ENCODE data around the gene CLMN.

The CLMN gene

GRCh38 chr14:95235767-95236166 is 83.9 kb downstream of the CLMN start:
- no peak overlapping the region for H3K4me3 ChIP-seq (ENCODE audit: low read length)
- no peaks in the 10 kb centered on the region for H3K27me3 ChIP-seq (ENCODE audit: insufficient read depth, low read length, poor library complexity)
- no peak overlapping the region for H3K23ac ChIP-seq (ENCODE audit: low read length)
- no peak overlapping the region for H3K9ac ChIP-seq (ENCODE audit: low read length)
- H2BK15ac ChIP-seq (replicated peaks; ENCODE audit: low read depth): no peak overlapping the region
- H3K79me2 ChIP-seq (ENCODE audit: control insufficient read depth, insufficient read depth, low read length): no peaks in the 10 kb centered on the region
- WGBS (ENCODE audit: extremely low coverage, insufficient coverage, low lambda C conversion rate): no CpG with 5 or more reads among the region's 14 CpGs
- H3K56ac ChIP-seq (ENCODE audit: low read length): peak overlapping the region; percentile 11
- H2AK5ac ChIP-seq (ENCODE audit: low read length): no peak overlapping the region
- no peak overlapping the region for H2BK5ac ChIP-seq (ENCODE audit: low read length)
- H3K18ac ChIP-seq (ENCODE audit: low read length): no peak overlapping the region
- H3K4ac ChIP-seq (ENCODE audit: low read depth, low read length): no peak overlapping the region
- no peak overlapping the region for H3K4me2 ChIP-seq (ENCODE audit: low read length)
- no peaks in the 10 kb centered on the region for H3K79me1 ChIP-seq (ENCODE audit: low read length)
- H3K27ac ChIP-seq (ENCODE audit: low read depth, low read length): no peak overlapping the region
- H2BK120ac ChIP-seq (ENCODE audit: low read depth, low read length): no peak overlapping the region
- no peak overlapping the region for H4K8ac ChIP-seq (ENCODE audit: low read depth, low read length)
- H3K4me1 ChIP-seq (ENCODE audit: control insufficient read depth, low read depth, low read length): no peaks in the 10 kb centered on the region
- H4K5ac ChIP-seq (ENCODE audit: low read length): no peak overlapping the region
- H3K36me3 ChIP-seq (ENCODE audit: control insufficient read depth, insufficient read depth, low read length): no peaks in the 10 kb centered on the region
- no peak for DNase-seq

GRCh38 chr14:95235351-95235750 is 84.4 kb downstream of the CLMN start:
- Histone ChIP-seq H3K27ac (ENCODE audit: low read depth, low read length) (no peak overlapping the region), H3K56ac (ENCODE audit: low read length) (no peak overlapping the region), H3K4me3 (ENCODE audit: low read length) (no peak overlapping the region), H3K79me1 (ENCODE audit: low read length) (no peaks in the 10 kb centered on the region), H3K18ac (ENCODE audit: low read length) (no peak overlapping the region), H3K4me1 (ENCODE audit: control insufficient read depth, low read depth, low read length) (no peaks in the 10 kb centered on the region), H2BK5ac (ENCODE audit: low read length) (no peak overlapping the region), H3K4me2 (ENCODE audit: low read length) (no peak overlapping the region), H2BK120ac (ENCODE audit: low read depth, low read length) (no peak overlapping the region), H3K36me3 (ENCODE audit: control insufficient read depth, insufficient read depth, low read length) (no peaks in the 10 kb centered on the region), H3K27me3 (ENCODE audit: insufficient read depth, low read length, poor library complexity) (no peaks in the 10 kb centered on the region), H2BK15ac (replicated peaks; ENCODE audit: low read depth) (no peak overlapping the region), H2AK5ac (ENCODE audit: low read length) (no peak overlapping the region), H3K4ac (ENCODE audit: low read depth, low read length) (no peak overlapping the region), H3K9ac (ENCODE audit: low read length) (no peak overlapping the region), H4K5ac (ENCODE audit: low read length) (no peak overlapping the region), H4K8ac (ENCODE audit: low read depth, low read length) (no peak overlapping the region), H3K79me2 (ENCODE audit: control insufficient read depth, insufficient read depth, low read length) (no peaks in the 10 kb centered on the region), H3K23ac (ENCODE audit: low read length) (no peak overlapping the region)
- no CpG with 5 or more reads among the region's 4 CpGs for WGBS (ENCODE audit: extremely low coverage, insufficient coverage, low lambda C conversion rate)
- no peak for DNase-seq

- Histone ChIP-seq H4K5ac (ENCODE audit: low read length) (no peak overlapping the region), H2AK5ac (ENCODE audit: low read length) (no peak overlapping the region), H3K79me2 (ENCODE audit: control insufficient read depth, insufficient read depth, low read length) (no peaks in the 10 kb centered on the region), H4K8ac (ENCODE audit: low read depth, low read length) (no peak overlapping the region), H2BK15ac (replicated peaks; ENCODE audit: low read depth) (no peak overlapping the region), H3K4me2 (ENCODE audit: low read length) (no peak overlapping the region), H3K79me1 (ENCODE audit: low read length) (no peaks in the 10 kb centered on the region), H3K36me3 (ENCODE audit: control insufficient read depth, insufficient read depth, low read length) (no peaks in the 10 kb centered on the region), H2BK120ac (ENCODE audit: low read depth, low read length) (no peak overlapping the region), H3K9ac (ENCODE audit: low read length) (no peak overlapping the region), H3K23ac (ENCODE audit: low read length) (no peak overlapping the region), H3K4me1 (ENCODE audit: control insufficient read depth, low read depth, low read length) (no peaks in the 10 kb centered on the region), H3K27me3 (ENCODE audit: insufficient read depth, low read length, poor library complexity) (no peaks in the 10 kb centered on the region), H3K4me3 (ENCODE audit: low read length) (no peak overlapping the region), H2BK5ac (ENCODE audit: low read length) (no peak overlapping the region), H3K4ac (ENCODE audit: low read depth, low read length) (no peak overlapping the region), H3K27ac (ENCODE audit: low read depth, low read length) (no peak overlapping the region), H3K56ac (ENCODE audit: low read length) (no peak overlapping the region), H3K18ac (ENCODE audit: low read length) (no peak overlapping the region)
- no CpG with 5 or more reads among the region's 8 CpGs for WGBS (ENCODE audit: extremely low coverage, insufficient coverage, low lambda C conversion rate)
- DNase-seq: peak; percentile 59
Observed at GRCh38 chr14:95234426-95234825, 85.3 kb downstream of the CLMN start.

- H3K79me1 ChIP-seq (ENCODE audit: low read length): no peaks in the 10 kb centered on the region
- no peak overlapping the region for H3K4ac ChIP-seq (ENCODE audit: low read depth, low read length)
- no peak overlapping the region for H2BK5ac ChIP-seq (ENCODE audit: low read length)
- H4K8ac ChIP-seq (ENCODE audit: low read depth, low read length): no peak overlapping the region
- H3K36me3 ChIP-seq (ENCODE audit: control insufficient read depth, insufficient read depth, low read length): no peaks in the 10 kb centered on the region
- H3K4me3 ChIP-seq (ENCODE audit: low read length): no peak overlapping the region
- H2BK15ac ChIP-seq (replicated peaks; ENCODE audit: low read depth): no peak overlapping the region
- no peak overlapping the region for H2BK120ac ChIP-seq (ENCODE audit: low read depth, low read length)
- no peak overlapping the region for H2AK5ac ChIP-seq (ENCODE audit: low read length)
- H3K27ac ChIP-seq (ENCODE audit: low read depth, low read length): no peak overlapping the region
- H3K79me2 ChIP-seq (ENCODE audit: control insufficient read depth, insufficient read depth, low read length): no peaks in the 10 kb centered on the region
- no peak overlapping the region for H3K18ac ChIP-seq (ENCODE audit: low read length)
- no peak overlapping the region for H3K9ac ChIP-seq (ENCODE audit: low read length)
- H3K27me3 ChIP-seq (ENCODE audit: insufficient read depth, low read length, poor library complexity): no peaks in the 10 kb centered on the region
- WGBS (ENCODE audit: extremely low coverage, insufficient coverage, low lambda C conversion rate): no CpG with 5 or more reads among the region's 9 CpGs
- H4K5ac ChIP-seq (ENCODE audit: low read length): no peak overlapping the region
- no peak overlapping the region for H3K4me2 ChIP-seq (ENCODE audit: low read length)
- H3K4me1 ChIP-seq (ENCODE audit: control insufficient read depth, low read depth, low read length): no peaks in the 10 kb centered on the region
- H3K56ac ChIP-seq (ENCODE audit: low read length): no peak overlapping the region
- no peak overlapping the region for H3K23ac ChIP-seq (ENCODE audit: low read length)
- no peak for DNase-seq
Observed at GRCh38 chr14:95233702-95234241, 85.9 kb downstream of the CLMN start.

GRCh38 chr14:95232894-95233584 is 86.7 kb downstream of the CLMN start:
- Histone ChIP-seq H4K5ac (ENCODE audit: low read length) (no peak overlapping the region), H3K9ac (ENCODE audit: low read length) (no peak overlapping the region), H3K4ac (ENCODE audit: low read depth, low read length) (no peak overlapping the region), H3K79me1 (ENCODE audit: low read length) (no peaks in the 10 kb centered on the region), H2BK15ac (replicated peaks; ENCODE audit: low read depth) (no peak overlapping the region), H2BK5ac (ENCODE audit: low read length) (no peak overlapping the region), H4K8ac (ENCODE audit: low read depth, low read length) (no peak overlapping the region), H3K18ac (ENCODE audit: low read length) (no peak overlapping the region), H3K4me2 (ENCODE audit: low read length) (no peak overlapping the region), H2BK120ac (ENCODE audit: low read depth, low read length) (no peak overlapping the region), H3K4me3 (ENCODE audit: low read length) (no peak overlapping the region), H3K4me1 (ENCODE audit: control insufficient read depth, low read depth, low read length) (no peaks in the 10 kb centered on the region), H3K27ac (ENCODE audit: low read depth, low read length) (no peak overlapping the region), H3K27me3 (ENCODE audit: insufficient read depth, low read length, poor library complexity) (no peaks in the 10 kb centered on the region), H3K36me3 (ENCODE audit: control insufficient read depth, insufficient read depth, low read length) (no peaks in the 10 kb centered on the region), H3K56ac (ENCODE audit: low read length) (no peak overlapping the region), H2AK5ac (ENCODE audit: low read length) (no peak overlapping the region), H3K79me2 (ENCODE audit: control insufficient read depth, insufficient read depth, low read length) (no peaks in the 10 kb centered on the region), H3K23ac (ENCODE audit: low read length) (no peak overlapping the region)
- DNase-seq: no peak
- no CpG with 5 or more reads among the region's 3 CpGs for WGBS (ENCODE audit: extremely low coverage, insufficient coverage, low lambda C conversion rate)
